Activated CD4-positive, alpha-beta T cell treated with anti-CD3 and anti-CD28 coated beads, Interleukin-2, amount 10 ng/mL, durations not matched to agents 24 days and 14 days (primary cell): Measurements from ENCODE around the gene SLC7A4. TPM values are rescaled to one million over a fixed set of nuclear protein-coding genes. Genes with fewer than 3 reads are reported as not detected.
"Not testable (repeated sequence)": the region's sequence is repeated elsewhere in the genome, so short reads cannot be mapped to it uniquely, and the experiment has no call there.

Source experiments
- DNase-seq: peaks from one replicate; pipeline ENCODE4 v3.0.0; 2022
- H3K27ac Mint-ChIP-seq: one replicate; pipeline ENCODE4 v1.8.0; 2022; ENCODE audit warnings: mild to moderate bottlenecking, mixed read lengths
- H3K27me3 Mint-ChIP-seq: one replicate; pipeline ENCODE4 v1.8.0; 2022; ENCODE audit warnings: mixed read lengths
- H3K36me3 Mint-ChIP-seq: one replicate; pipeline ENCODE4 v1.8.0; 2022; ENCODE audit warnings: low read depth, mild to moderate bottlenecking, mixed read lengths
- H3K4me1 Mint-ChIP-seq: one replicate; pipeline ENCODE4 v1.8.0; 2021; ENCODE audit warnings: mixed read lengths
- H3K4me3 Mint-ChIP-seq: one replicate; pipeline ENCODE4 v1.8.0; 2022; ENCODE audit warnings: mild to moderate bottlenecking, moderate library complexity, mixed read lengths
- H3K9me3 Mint-ChIP-seq: one replicate; pipeline ENCODE4 v1.8.0; 2021; ENCODE audit warnings: mixed read lengths
- intact Hi-C: fragments of 100-400 bp; cut with micrococcal nuclease; formaldehyde crosslinking; loops from one replicate; pipeline ENCODE4 v1.15.1; 2023
- total RNA-seq: library from RNA; stranded (reverse); gene quantifications from 2 replicates; pipeline ENCODE4 v1.2.3, GENCODE V29; 2022

Gene SLC7A4, protein sequence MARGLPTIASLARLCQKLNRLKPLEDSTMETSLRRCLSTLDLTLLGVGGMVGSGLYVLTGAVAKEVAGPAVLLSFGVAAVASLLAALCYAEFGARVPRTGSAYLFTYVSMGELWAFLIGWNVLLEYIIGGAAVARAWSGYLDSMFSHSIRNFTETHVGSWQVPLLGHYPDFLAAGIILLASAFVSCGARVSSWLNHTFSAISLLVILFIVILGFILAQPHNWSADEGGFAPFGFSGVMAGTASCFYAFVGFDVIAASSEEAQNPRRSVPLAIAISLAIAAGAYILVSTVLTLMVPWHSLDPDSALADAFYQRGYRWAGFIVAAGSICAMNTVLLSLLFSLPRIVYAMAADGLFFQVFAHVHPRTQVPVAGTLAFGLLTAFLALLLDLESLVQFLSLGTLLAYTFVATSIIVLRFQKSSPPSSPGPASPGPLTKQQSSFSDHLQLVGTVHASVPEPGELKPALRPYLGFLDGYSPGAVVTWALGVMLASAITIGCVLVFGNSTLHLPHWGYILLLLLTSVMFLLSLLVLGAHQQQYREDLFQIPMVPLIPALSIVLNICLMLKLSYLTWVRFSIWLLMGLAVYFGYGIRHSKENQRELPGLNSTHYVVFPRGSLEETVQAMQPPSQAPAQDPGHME
- not detected in 2 replicates for total RNA-seq

DNA sequence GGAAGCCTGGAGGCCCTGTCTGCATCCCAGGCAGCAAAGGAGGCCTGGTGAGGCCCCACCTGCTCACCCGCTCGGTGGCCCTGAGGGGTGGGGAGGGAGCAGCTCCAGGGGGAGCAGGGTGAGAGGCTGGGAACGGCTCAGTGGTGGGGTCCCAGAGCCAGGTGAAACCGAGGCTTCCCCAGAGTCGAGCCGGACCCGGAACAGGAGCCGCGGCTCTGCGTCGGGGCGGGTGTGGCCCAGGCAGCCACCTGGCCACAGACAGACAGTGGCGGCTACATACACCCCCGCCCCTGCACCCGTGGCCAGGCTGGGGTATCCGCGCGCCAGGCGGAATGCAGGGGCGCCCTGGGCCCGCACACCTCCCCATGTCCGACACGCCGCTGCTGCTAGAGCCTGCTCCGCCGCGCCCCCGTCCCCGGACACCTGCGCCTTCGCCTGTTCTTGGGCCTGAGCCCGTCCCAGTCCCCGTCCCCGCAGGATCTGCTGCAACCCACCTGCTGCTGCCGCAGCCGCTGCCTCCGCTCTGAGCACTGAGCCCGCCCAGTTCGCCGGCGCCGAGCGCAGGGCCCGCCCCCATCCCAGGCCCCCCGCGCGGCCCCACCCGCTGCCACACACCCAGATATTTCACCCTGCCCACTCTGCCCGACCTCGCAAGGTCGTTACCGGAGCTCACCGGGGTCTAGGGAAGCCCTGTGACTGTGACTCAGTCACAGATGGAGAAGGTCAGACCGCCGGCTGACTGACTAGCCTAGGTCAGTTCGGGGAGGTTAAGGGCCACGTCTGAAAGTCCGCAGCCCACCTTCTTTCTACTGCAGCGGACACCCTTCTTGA lies at the start of gene SLC7A4:
Gene SLC7A4, minus strand, starts transcription at position 525 of the 831 bp plus-strand sequence. CDS start 749 bp downstream, outside the sequence.
- H3K27me3 Mint-ChIP-seq: peaks cover 41% of the 10 kb centered on the region
- no peak within 1 kb of the TSS for H3K4me3 Mint-ChIP-seq
- DNase-seq: no peak
- H3K27ac Mint-ChIP-seq: no peak within 1 kb of the TSS
- peaks cover 3% of the 10 kb centered on the region for H3K4me1 Mint-ChIP-seq
- no peaks in the 10 kb centered on the region for H3K36me3 Mint-ChIP-seq
- intact Hi-C loops: no loop called here
- no peaks in the 10 kb centered on the region for H3K9me3 Mint-ChIP-seq

DNA sequence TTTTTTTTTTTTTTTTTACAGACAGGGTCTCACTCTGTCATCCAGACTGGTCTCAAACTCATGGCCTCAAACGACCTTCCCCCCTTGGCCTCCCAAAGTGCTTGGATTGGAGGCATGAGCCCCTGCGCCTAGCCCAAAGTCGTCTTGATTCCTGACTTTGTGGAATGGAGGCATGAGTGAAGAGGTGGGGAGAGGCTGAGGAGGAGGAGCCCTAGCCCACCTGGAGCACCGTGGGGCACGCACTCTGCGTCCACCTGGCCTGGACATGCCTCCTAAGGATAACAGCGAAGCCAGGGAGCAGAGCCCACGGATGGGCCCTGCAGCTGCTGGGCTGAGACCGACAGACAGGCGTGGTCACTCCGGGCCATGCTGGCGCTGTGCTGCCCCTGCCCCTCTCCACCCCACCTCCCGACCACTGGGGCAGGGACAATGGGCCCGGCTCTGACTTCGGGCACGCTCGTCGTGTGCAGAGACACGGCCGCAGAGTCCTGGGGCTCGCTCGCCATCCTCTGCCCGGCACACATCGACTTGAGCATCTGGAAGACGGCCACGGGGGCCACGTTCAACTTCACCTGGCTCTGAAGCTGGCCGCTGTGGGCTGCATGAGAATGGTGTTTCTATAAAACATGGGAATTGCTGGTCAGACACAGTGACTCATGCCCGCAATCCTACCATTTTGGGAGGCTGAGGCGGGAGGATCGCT lies 48.2 kb upstream of the SLC7A4 start:
- H3K9me3 Mint-ChIP-seq: no peaks in the 10 kb centered on the region
- no peaks in the 10 kb centered on the region for H3K36me3 Mint-ChIP-seq
- DNase-seq: no peak
- H3K27me3 Mint-ChIP-seq: no peaks in the 10 kb centered on the region
- no peak overlapping the region for H3K27ac Mint-ChIP-seq
- no peaks in the 10 kb centered on the region for H3K4me1 Mint-ChIP-seq
- H3K4me3 Mint-ChIP-seq: no peak overlapping the region
- intact Hi-C loops: no loop called here

DNA sequence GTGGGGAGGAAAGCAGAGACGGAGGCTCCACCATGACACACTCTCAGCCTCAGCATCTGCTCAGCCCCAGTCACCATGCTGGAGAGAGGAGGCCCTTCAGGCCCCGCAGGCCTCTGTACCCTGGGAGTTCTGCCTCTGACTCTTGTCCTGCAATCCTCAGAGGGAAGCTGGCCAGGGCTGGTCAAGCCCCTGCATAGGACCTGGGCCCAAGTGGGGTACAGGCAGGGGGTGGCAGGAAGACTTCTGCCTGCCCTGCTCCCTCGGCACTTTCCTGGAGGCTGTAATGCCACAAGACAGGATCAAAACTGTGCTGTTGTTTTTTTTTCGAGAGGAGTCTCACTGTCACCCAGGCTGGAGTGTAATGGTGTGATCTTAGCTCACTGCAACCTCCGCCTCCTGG lies 47.1 kb upstream of the SLC7A4 start:
- H3K9me3 Mint-ChIP-seq: no peaks in the 10 kb centered on the region
- no peaks in the 10 kb centered on the region for H3K27me3 Mint-ChIP-seq
- H3K4me3 Mint-ChIP-seq: no peak overlapping the region
- intact Hi-C loops: no loop called here
- DNase-seq: no peak
- no peaks in the 10 kb centered on the region for H3K4me1 Mint-ChIP-seq
- H3K27ac Mint-ChIP-seq: no peak overlapping the region
- no peaks in the 10 kb centered on the region for H3K36me3 Mint-ChIP-seq

DNA sequence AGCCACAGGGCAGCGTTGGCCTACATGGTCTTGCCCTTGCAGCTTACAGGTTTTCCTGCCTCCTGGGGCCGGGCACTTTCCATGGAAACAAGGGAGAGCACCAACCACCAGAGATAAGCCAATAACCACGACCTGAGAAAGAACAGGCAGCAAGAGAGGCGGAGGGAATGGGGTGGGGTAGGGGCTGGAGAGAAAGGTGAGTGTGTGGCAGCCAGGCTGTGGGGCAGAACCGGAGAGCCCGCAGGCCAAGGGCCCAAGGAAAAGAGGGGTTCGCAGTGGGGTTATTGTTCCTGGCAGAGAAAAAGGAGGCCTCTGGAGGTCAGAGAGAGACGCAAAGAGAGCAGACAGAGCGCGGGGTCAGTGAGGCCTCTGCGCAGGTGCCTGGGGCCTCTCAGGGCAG lies 46.6 kb upstream of the SLC7A4 start:
- Mint-ChIP-seq H3K36me3 (no peaks in the 10 kb centered on the region), H3K27ac (no peak overlapping the region), H3K4me1 (no peaks in the 10 kb centered on the region), H3K4me3 (no peak overlapping the region), H3K27me3 (no peaks in the 10 kb centered on the region), H3K9me3 (no peaks in the 10 kb centered on the region)
- DNase-seq: no peak
- intact Hi-C loops: no loop called here

DNA sequence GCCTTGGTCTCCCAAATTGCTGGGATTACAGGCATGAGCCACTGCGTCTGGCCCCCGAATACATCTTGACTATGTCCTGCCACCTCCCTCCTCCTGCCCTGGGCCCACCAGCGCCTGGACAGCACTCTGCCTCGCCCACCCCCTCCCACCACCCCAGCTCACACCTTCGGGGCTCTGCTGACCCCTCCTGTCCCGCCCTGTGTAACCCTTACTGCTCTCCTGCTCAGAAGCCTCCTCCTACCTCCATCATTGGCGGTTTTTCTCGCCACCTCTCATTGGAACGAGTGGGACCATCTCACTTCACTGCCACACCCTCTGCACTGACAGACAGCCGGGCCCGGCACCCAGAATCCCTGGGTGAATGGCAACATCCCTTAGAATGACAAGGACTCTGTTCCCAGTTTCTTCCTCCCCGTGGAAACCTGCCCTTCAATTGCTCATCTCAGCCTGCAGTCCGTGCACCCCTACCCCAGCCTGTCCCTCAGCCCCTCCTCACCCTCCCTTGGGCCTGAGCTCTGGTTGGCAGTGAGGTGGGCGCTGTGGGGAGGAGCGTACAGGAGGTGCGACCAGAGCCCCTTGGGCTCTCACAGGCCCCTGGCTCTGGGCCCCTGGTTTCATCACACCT lies 45.6 kb upstream of the SLC7A4 start:
- Mint-ChIP-seq H3K27me3 (no peaks in the 10 kb centered on the region), H3K27ac (no peak overlapping the region), H3K4me1 (no peaks in the 10 kb centered on the region), H3K4me3 (no peak overlapping the region), H3K9me3 (no peaks in the 10 kb centered on the region), H3K36me3 (no peaks in the 10 kb centered on the region)
- intact Hi-C loops: no loop called here
- no peak for DNase-seq

DNA sequence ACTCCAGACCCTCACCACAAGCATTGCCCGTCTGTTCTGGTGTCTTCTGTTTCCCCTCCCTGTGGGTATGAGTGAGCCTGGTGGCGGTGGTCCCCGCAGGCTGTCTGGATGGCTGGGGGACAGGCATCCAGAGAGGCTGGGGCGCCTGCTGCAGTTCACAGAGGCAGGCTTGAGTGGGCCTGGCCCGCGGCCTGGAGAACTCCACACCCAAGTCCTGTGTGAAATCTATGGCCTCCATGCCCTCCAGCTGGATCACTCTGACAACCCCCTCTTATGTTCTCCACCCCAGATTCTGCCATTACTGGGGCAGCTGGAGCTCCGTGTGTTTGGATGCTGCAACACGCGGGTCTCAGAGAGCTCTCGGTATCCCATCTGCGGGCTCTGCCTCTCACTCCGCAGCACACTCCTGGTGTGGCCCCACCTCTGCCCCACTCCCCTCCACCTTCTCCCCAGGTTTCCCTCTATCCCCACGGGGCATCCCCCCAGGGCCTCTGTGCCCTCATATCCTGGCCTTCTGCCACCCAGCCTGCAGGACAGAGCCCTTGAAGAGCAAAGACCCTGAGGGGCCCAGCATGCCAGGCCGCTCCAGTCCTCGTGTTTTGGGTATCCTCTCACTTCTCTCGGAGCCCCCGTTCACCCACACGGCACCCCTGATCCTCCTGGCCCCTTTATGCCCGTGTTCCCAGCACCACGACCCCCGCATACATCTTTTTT lies 44.7 kb upstream of the SLC7A4 start:
- no peaks in the 10 kb centered on the region for H3K27me3 Mint-ChIP-seq
- no peaks in the 10 kb centered on the region for H3K36me3 Mint-ChIP-seq
- no peak overlapping the region for H3K4me3 Mint-ChIP-seq
- no peak for DNase-seq
- no peaks in the 10 kb centered on the region for H3K9me3 Mint-ChIP-seq
- no peaks in the 10 kb centered on the region for H3K4me1 Mint-ChIP-seq
- H3K27ac Mint-ChIP-seq: no peak overlapping the region
- intact Hi-C loops: no loop called here

DNA sequence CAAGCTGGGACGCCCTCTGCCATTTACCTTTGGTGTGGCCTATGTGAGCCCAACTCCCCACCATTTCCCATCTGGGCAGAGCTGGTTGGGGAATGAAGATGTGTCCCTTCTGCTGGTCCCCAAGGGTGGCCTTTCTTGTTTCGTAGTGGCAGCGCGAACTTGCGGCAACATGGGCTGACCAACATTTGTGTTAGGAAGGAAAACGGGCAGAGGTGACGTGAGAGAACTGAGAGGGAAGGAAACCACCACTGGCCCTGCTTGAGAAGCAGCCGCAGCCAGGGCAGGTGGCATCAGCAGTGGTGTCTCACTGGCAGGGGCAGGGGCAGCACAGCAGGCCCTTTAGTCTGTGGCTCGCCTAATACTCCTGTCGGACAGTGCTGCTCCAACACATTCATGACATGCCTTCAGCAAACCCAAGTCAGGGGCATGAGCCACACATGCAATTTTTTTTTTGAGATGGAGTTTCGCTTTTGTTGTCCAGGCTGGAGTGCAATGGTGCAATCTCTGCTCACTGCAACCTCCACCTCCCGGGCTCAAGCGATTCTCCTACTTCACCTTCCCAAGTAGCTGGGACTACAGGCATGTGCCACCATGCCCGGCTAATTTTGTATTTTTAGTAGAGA lies 43.3 kb upstream of the SLC7A4 start:
- Mint-ChIP-seq H3K9me3 (no peaks in the 10 kb centered on the region), H3K27me3 (no peaks in the 10 kb centered on the region), H3K4me1 (no peaks in the 10 kb centered on the region), H3K4me3 (no peak overlapping the region), H3K36me3 (no peaks in the 10 kb centered on the region), H3K27ac (no peak overlapping the region)
- intact Hi-C loops: no loop called here
- no peak for DNase-seq

DNA sequence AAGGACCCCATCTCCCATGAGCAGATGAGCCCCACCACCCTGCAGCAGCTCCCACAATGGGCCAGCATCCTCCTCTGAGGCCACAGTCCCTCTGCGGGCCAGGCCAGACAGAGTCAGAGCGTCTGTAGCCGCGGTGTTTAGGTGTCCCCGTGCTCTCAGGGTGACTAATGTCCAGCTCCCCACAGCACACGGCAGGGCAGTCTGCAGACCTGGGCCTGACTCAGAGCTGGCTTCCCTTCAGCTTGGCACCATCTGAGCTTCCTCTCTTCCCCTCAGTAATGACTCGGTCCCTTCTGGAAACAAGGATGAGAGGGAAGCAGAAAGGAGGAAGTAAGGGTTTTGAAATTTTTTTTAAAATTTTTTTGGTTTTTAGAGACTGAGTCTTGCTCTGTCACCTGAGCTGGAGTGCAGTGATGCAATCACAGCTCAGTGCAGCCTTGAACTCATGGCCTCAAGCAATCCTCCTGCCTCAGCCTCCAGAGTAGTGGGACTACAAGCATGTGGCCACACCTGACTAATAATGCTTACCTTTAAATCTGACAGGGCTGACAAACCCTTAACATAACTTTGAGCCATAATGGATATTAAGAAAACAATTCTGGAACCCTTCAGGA lies 41.8 kb upstream of the SLC7A4 start:
- no peak overlapping the region for H3K27ac Mint-ChIP-seq

DNA sequence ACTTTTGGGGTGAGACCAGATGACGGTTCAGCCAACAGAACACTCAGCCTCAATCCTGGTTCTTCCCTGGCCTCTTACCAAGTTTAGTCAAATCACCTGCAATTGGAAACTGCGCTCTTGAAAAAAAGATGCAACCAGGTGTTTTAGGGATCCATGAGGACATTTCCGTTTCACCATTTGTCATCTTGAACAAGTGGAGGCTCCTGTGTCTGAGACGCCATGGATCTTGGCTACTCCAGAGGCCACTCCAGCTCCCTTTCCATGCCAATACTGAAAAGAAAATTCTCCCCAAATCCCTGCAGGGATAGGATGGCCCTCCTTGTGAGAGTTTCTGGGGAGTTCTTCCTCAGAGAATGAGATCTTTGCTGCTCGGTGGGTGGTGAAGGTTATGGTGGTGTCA lies 41.1 kb upstream of the SLC7A4 start:
- intact Hi-C loops: no loop called here
- H3K9me3 Mint-ChIP-seq: no peaks in the 10 kb centered on the region
- no peak overlapping the region for H3K4me3 Mint-ChIP-seq

More for the DNA sequence above, 41.8 kb upstream of the SLC7A4 start:
- H3K4me3 Mint-ChIP-seq: no peak overlapping the region
- H3K9me3 Mint-ChIP-seq: no peaks in the 10 kb centered on the region
- intact Hi-C loops: no loop called here
- no peaks in the 10 kb centered on the region for H3K36me3 Mint-ChIP-seq
- DNase-seq: no peak
- H3K27me3 Mint-ChIP-seq: no peaks in the 10 kb centered on the region
- no peaks in the 10 kb centered on the region for H3K4me1 Mint-ChIP-seq

DNA sequence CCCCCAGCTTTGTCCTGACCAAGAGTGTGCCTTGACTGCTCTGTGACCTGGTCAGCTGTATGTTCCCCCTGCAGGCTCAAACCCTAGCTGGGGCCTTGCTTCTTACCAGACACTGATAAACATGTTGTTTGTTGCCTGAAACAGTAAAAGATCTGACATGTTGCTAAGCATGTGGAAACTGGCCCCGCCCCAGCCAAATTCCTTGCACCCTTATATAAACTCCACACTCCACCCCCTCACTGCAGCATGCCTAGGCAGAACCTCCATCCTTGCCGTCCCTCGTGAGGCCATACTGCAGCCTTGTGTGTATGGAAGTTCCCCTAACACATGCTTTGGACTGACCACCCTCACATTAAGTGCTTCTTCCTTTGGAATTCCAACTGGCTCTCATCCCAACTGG lies 40.7 kb upstream of the SLC7A4 start:
- H3K36me3 Mint-ChIP-seq: no peaks in the 10 kb centered on the region
- intact Hi-C loops: no loop called here
- no peaks in the 10 kb centered on the region for H3K27me3 Mint-ChIP-seq

More for the DNA sequence above, 41.1 kb upstream of the SLC7A4 start:
- Mint-ChIP-seq H3K36me3 (no peaks in the 10 kb centered on the region), H3K4me1 (no peaks in the 10 kb centered on the region), H3K27me3 (no peaks in the 10 kb centered on the region), H3K27ac (no peak overlapping the region)
- DNase-seq: no peak

DNA sequence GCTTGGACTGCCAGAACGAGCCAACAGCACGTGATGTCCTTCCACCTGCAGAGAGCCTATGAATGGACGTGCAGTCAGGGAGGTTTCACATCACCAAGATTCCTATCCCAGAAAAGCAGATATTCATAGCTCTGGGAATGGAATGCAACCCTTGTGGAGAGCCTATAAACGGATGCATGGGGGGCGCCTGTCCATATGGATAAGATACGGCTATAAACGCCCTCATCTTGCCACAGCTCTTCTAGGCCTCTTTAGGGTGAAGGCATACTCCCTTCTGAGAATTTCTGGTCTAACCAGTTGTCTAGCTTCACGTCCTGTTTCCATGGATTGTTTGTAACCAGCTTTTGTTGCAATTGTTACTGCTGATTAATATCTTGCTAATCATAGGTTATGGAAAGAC lies 39.4 kb upstream of the SLC7A4 start:
- H3K27me3 Mint-ChIP-seq, H3K4me1 Mint-ChIP-seq, H3K36me3 Mint-ChIP-seq, H3K4me3 Mint-ChIP-seq, H3K27ac Mint-ChIP-seq, DNase-seq, intact Hi-C loops, H3K9me3 Mint-ChIP-seq: not testable (repeated sequence)

More for the DNA sequence above, 40.7 kb upstream of the SLC7A4 start:
- no peak for DNase-seq
- no peak overlapping the region for H3K4me3 Mint-ChIP-seq
- H3K4me1 Mint-ChIP-seq: no peaks in the 10 kb centered on the region
- no peaks in the 10 kb centered on the region for H3K9me3 Mint-ChIP-seq
- no peak overlapping the region for H3K27ac Mint-ChIP-seq
